K562 (cell line): ENCODE results near the gene LAMTOR4. TPM values are rescaled to one million over a fixed set of nuclear protein-coding genes. Genes with fewer than 3 reads are reported as not detected.

Source experiments
- BRCA1 ChIP-seq, 2 experiments: fragments of 450-650 bp in 1 of 2; sonication (generic) in 1 of 2; formaldehyde crosslinking in 1 of 2; IDR thresholded peaks; 2 replicates each; pipeline versions ENCODE4 v1.5.0 to v1.6.1; 2017 to 2020; ENCODE audit warnings: mild to moderate bottlenecking in 1 of 2, missing genetic modification reagents in 1 of 2
- C11orf30 ChIP-seq: fragments of 450-650 bp; IDR thresholded peaks from 2 replicates; pipeline ENCODE4 v1.6.1; 2016; ENCODE audit warnings: low read depth, mild to moderate bottlenecking
- DEAF1 ChIP-seq: fragments of 450-650 bp; formaldehyde crosslinking; IDR thresholded peaks from 2 replicates; pipeline ENCODE4 v1.4.0; 2020; ENCODE audit warnings: mild to moderate bottlenecking, moderate library complexity
- EGR1 ChIP-seq: fragments of 450-650 bp; conservative IDR thresholded peaks from 2 replicates; pipeline ENCODE4 v1.6.1; 2017; ENCODE audit warnings: mild to moderate bottlenecking
- ETV5 ChIP-seq: sonication (generic); formaldehyde crosslinking; IDR thresholded peaks from 2 replicates; pipeline ENCODE4 v1.4.0; 2020; ENCODE audit warnings: low read depth, mild to moderate bottlenecking, missing genetic modification reagents
- HCFC1 ChIP-seq: IDR thresholded peaks from 2 replicates; pipeline ENCODE4 v1.6.1; 2012; ENCODE audit warnings: low read depth, low read length, improper control_type of control experiment
- KLF6 ChIP-seq: fragments of 250-450 bp; sonication (Bioruptor Pico); IDR thresholded peaks from 2 replicates; pipeline ENCODE4 v1.4.0; 2020; ENCODE audit warnings: mild to moderate bottlenecking, moderate library complexity, borderline replicate concordance
- LCOR ChIP-seq: sonication (generic); formaldehyde crosslinking; IDR thresholded peaks from 2 replicates; pipeline ENCODE4 v1.8.0; 2022; ENCODE audit warnings: mild to moderate bottlenecking, missing genetic modification reagents
- MBD1 ChIP-seq: fragments of 250-450 bp; sonication (Bioruptor Pico); IDR thresholded peaks from 2 replicates; pipeline ENCODE4 v1.8.0; 2022; ENCODE audit warnings: inconsistent platforms
- NR2C1 ChIP-seq, 2 experiments: fragments of 450-650 bp; IDR thresholded peaks; 2 replicates each; pipeline ENCODE4 v1.6.1; 2017; ENCODE audit warnings: mild to moderate bottlenecking in 2 of 2, antibody characterized with exemption in 1 of 2, inconsistent platforms in 1 of 2, missing compliant biosample characterization in 1 of 2, missing genetic modification characterization in 1 of 2
- ZBTB5 ChIP-seq: fragments of 450-650 bp; IDR thresholded peaks from 2 replicates; pipeline ENCODE4 v1.6.1; 2017; ENCODE audit warnings: antibody characterized with exemption
- ZBTB7A ChIP-seq: IDR thresholded peaks from 2 replicates; pipeline ENCODE4 v1.6.1; 2011; ENCODE audit warnings: low read depth, mild to moderate bottlenecking, low read length, moderate library complexity, borderline replicate concordance; ENCODE audit not compliant: control insufficient read depth
- ZNF232 ChIP-seq: sonication (generic); formaldehyde crosslinking; IDR thresholded peaks from 2 replicates; pipeline ENCODE4 v1.8.0; 2022; ENCODE audit warnings: mild to moderate bottlenecking, missing genetic modification reagents
- ZNF583 ChIP-seq: fragments of 250-450 bp; sonication (Bioruptor Pico); IDR thresholded peaks from 2 replicates; pipeline ENCODE4 v1.4.0; 2020
- ZNF785 ChIP-seq: fragments of 250-450 bp; sonication (Bioruptor Pico); IDR thresholded peaks from 2 replicates; pipeline ENCODE4 v1.4.0; 2020; ENCODE audit warnings: mild to moderate bottlenecking
- polyA plus RNA-seq, 8 experiments: library from polyadenylated mRNA; depleted of rRNA in 4 of 8; stranded (reverse) in 5 of 8; unstranded in 3 of 8; fragments of >200 nt; fragmentation: Nextera tagmentation in 2 of 8; fragmentation: Illumina TruSeq in 1 of 8; extraction: Ambion mirVana in 2 of 8; extraction: Trizol in 1 of 8; gene quantifications; 2 replicates each; pipeline versions ENCODE4 v1.2.1 to v1.2.3, GENCODE V29; 2011 to 2014; ENCODE audit warnings: inconsistent platforms in 1 of 8, missing spikeins in 1 of 8
- total RNA-seq, 7 experiments: library from RNA; depleted of rRNA in 6 of 7; stranded (reverse); fragments of >200 nt in 6 of 7; fragmentation: Illumina TruSeq in 2 of 7; extraction: Trizol in 2 of 7; gene quantifications; 2 replicates each; pipeline versions ENCODE4 v1.2.1 to v1.2.3, GENCODE V29; 2011 to 2021; ENCODE audit warnings: low replicate concordance in 1 of 7
- TF ChIP-seq, protein P1 (sequence below): fragments of 450-650 bp; IDR thresholded peaks from 2 replicates; pipeline ENCODE4 v1.7.1; 2018; ENCODE audit warnings: mild to moderate bottlenecking, low read depth; ENCODE audit not compliant: partially characterized antibody
- TF ChIP-seq, protein P2 (sequence below): sonication (generic); formaldehyde crosslinking; IDR thresholded peaks from 2 replicates; pipeline ENCODE4 v1.8.1; 2022; ENCODE audit warnings: missing genetic modification reagents

LAMTOR4 gene
- total and polyA plus RNA-seq, 9 of the 15 experiments (the other 6 are each of a cell fraction or from before 2014, with no cell fraction given): 79.6 to 314 (median 195) TPM

GRCh38 chr7:100101016-100101862 lies 47.5 kb upstream of the LAMTOR4 start, which contains the start of the genes AP4M1 and MCM7 (continued):
- TF ChIP-seq MBD1 (CRISPR knock-in tag): no peak
- no peak; the same call in none of the 2 replicates for TF ChIP-seq ZBTB7A
- TF ChIP-seq ZNF785 (CRISPR knock-in tag): no peak
- no peak for TF ChIP-seq NR2C1 (IDR thresholded peaks at IDR 0.05)
- TF ChIP-seq NR2C1 (tag; IDR thresholded peaks at IDR 0.05): no peak
- TF ChIP-seq C11orf30: peak; percentile 73
- no peak for TF ChIP-seq DEAF1
- TF ChIP-seq, protein P1, sequence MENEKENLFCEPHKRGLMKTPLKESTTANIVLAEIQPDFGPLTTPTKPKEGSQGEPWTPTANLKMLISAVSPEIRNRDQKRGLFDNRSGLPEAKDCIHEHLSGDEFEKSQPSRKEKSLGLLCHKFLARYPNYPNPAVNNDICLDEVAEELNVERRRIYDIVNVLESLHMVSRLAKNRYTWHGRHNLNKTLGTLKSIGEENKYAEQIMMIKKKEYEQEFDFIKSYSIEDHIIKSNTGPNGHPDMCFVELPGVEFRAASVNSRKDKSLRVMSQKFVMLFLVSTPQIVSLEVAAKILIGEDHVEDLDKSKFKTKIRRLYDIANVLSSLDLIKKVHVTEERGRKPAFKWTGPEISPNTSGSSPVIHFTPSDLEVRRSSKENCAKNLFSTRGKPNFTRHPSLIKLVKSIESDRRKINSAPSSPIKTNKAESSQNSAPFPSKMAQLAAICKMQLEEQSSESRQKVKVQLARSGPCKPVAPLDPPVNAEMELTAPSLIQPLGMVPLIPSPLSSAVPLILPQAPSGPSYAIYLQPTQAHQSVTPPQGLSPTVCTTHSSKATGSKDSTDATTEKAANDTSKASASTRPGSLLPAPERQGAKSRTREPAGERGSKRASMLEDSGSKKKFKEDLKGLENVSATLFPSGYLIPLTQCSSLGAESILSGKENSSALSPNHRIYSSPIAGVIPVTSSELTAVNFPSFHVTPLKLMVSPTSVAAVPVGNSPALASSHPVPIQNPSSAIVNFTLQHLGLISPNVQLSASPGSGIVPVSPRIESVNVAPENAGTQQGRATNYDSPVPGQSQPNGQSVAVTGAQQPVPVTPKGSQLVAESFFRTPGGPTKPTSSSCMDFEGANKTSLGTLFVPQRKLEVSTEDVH: peak; percentile 100
- TF ChIP-seq EGR1: peak; percentile 79
- TF ChIP-seq ZNF232 (CRISPR knock-in tag): no peak; the same call in none of the 2 replicates
- peak; percentile 79 for TF ChIP-seq ZNF583 (CRISPR knock-in tag)
- TF ChIP-seq, protein P2, sequence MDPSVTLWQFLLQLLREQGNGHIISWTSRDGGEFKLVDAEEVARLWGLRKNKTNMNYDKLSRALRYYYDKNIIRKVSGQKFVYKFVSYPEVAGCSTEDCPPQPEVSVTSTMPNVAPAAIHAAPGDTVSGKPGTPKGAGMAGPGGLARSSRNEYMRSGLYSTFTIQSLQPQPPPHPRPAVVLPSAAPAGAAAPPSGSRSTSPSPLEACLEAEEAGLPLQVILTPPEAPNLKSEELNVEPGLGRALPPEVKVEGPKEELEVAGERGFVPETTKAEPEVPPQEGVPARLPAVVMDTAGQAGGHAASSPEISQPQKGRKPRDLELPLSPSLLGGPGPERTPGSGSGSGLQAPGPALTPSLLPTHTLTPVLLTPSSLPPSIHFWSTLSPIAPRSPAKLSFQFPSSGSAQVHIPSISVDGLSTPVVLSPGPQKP: no peak
- peak; percentile 94; the same call in 1 of the 2 replicates for TF ChIP-seq LCOR (CRISPR knock-in tag)
- TF ChIP-seq ETV5 (CRISPR knock-in tag): peak; percentile 85
- TF ChIP-seq HCFC1: peak; percentile 39; the same call in 1 of the 2 replicates
- no peak for TF ChIP-seq BRCA1 (IDR thresholded peaks at IDR 0.05)
- no peak for TF ChIP-seq BRCA1 (CRISPR knock-in tag; IDR thresholded peaks at IDR 0.05)
- TF ChIP-seq ZBTB5: no peak
- TF ChIP-seq KLF6 (CRISPR knock-in tag): no peak
